Endothelial cell (in vitro differentiated cells): ENCODE results near the gene IRF2BP1. TPM values are rescaled to one million over a fixed set of nuclear protein-coding genes. Genes with fewer than 3 reads are reported as not detected.

Source experiments
- DNase-seq: peaks from one replicate; pipeline ENCODE4 v3.0.0; 2021; ENCODE audit warnings: low spot score
- H3K27ac Mint-ChIP-seq: one replicate; pipeline ENCODE4 v1.8.0; 2021; ENCODE audit warnings: mixed read lengths, inconsistent platforms; ENCODE audit not compliant: unreplicated experiment
- H3K27me3 Mint-ChIP-seq: one replicate; pipeline ENCODE4 v1.8.0; 2021; ENCODE audit warnings: mild to moderate bottlenecking, moderate library complexity, mixed read lengths, inconsistent platforms; ENCODE audit not compliant: unreplicated experiment
- H3K36me3 Mint-ChIP-seq: one replicate; pipeline ENCODE4 v1.8.0; 2021; ENCODE audit warnings: mild to moderate bottlenecking, low read depth, mixed read lengths, inconsistent platforms; ENCODE audit not compliant: unreplicated experiment
- H3K4me1 Mint-ChIP-seq: one replicate; pipeline ENCODE4 v1.8.0; 2021; ENCODE audit warnings: mild to moderate bottlenecking, mixed read lengths, inconsistent platforms; ENCODE audit not compliant: unreplicated experiment
- H3K4me3 Mint-ChIP-seq: one replicate; pipeline ENCODE4 v1.8.0; 2021; ENCODE audit warnings: mild to moderate bottlenecking, mixed read lengths, inconsistent platforms; ENCODE audit not compliant: unreplicated experiment
- H3K9me3 Mint-ChIP-seq: one replicate; pipeline ENCODE4 v1.8.0; 2021; ENCODE audit warnings: mixed read lengths, inconsistent platforms; ENCODE audit not compliant: unreplicated experiment
- CTCF ChIP-seq: fragments of 200-600 bp; sonication (generic); IDR thresholded peaks from one replicate; pipeline ENCODE4 v1.5.0; 2021; ENCODE audit warnings: antibody characterized with exemption; ENCODE audit not compliant: unreplicated experiment
- long read RNA-seq: library from polyadenylated mRNA; unstranded; transcript quantifications from one replicate; pipeline ENCODE4 v2.0.0, GENCODE V29; 2020; ENCODE audit not compliant: unreplicated experiment
- total RNA-seq: library from RNA; stranded (reverse); fragmentation: NEBNext Ultra II Directional; extraction: Animal tissue kit (Norgen Biotek cat#: 25700); gene quantifications from one replicate; pipeline ENCODE4 v1.2.1, GENCODE V29; 2021; ENCODE audit not compliant: unreplicated experiment

Gene IRF2BP1
- 17.6 TPM for total RNA-seq
- long read RNA-seq, partial matches to known transcripts, result 0 of 2 reads
- long read RNA-seq, other reads (novel, unspliced or antisense), result 0 of 2 reads

GRCh38 chr19:45885556-45886426, at the start of gene IRF2BP1:
IRF2BP1 (minus strand) TSS chr19:45886141; CDS start chr19:45885774, 367 bp downstream.
- Mint-ChIP-seq H3K36me3 (no peaks in the 10 kb centered on the region), H3K27ac (peak within 1 kb of the TSS; percentile 94), H3K27me3 (peaks cover 20% of the 10 kb centered on the region), H3K9me3 (no peaks in the 10 kb centered on the region), H3K4me1 (peaks cover 15% of the 10 kb centered on the region), H3K4me3 (peak within 1 kb of the TSS; percentile 95)
- DNase-seq, result peak; percentile 83
- no peak for TF ChIP-seq CTCF

DNA sequence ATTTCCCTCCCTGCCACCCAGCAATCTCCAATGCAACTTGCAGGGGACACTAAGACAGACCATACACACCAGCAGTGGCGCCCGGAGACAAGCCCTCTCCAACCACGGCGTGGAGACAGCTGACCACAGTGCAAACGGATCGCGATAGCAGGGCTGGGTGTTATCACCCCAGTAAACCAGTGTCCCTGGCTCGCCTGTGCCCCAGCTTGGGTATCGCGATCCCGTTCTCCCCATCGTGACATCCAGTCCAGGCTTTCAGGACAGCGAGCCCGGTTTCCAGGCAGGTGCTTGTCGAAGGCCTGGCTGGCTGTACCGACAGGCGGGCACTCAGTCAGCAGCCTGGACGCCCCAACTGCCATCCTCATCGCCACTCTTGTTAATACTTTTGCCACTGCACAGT, 49.3 kb upstream of the IRF2BP1 start:
- peaks cover 13% of the 10 kb centered on the region for H3K27me3 Mint-ChIP-seq
- no peaks in the 10 kb centered on the region for H3K9me3 Mint-ChIP-seq
- peak overlapping the region; percentile 74 for H3K27ac Mint-ChIP-seq
- peaks cover 42% of the 10 kb centered on the region for H3K36me3 Mint-ChIP-seq
- H3K4me3 Mint-ChIP-seq, result peak overlapping the region; percentile 51
- TF ChIP-seq CTCF, result no peak
- H3K4me1 Mint-ChIP-seq, result peaks cover 37% of the 10 kb centered on the region
- DNase-seq, result no peak

DNA sequence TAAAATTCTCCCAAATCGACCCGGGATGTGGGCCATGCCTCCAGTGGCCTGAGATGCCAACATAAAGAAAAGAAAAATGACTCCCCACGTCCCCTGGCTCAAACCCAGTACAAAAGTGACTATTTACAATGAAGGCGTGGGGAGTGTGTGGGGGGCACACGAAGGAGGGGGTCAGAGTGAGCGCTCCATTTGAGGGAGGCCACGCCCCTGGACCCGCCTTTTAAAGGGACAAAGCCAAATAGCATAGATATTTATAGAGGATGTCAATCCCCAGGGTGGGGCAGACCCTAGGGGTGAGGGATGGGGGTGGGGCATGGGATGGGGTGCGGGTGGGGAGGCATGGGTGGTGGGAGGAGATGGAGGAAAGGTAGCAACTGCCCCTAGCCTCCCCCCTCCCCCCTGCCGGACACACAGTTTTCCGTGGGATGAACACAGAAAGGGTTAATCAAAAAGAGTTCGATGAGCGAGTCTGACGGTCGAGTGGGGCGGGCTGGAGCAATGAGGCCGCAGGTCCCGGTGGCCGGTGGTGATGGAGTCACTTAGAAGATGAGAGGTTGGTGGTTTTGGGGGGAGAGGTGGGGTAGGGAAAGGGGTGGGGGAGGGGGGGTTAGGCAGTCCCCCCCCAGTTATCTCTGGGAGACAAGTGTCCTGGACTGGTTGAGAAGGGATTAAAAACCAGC, 48.8 kb upstream of the IRF2BP1 start:
- H3K27ac Mint-ChIP-seq, result no peak overlapping the region
- H3K4me3 Mint-ChIP-seq, result no peak overlapping the region
- DNase-seq, result no peak
- no peaks in the 10 kb centered on the region for H3K9me3 Mint-ChIP-seq
- TF ChIP-seq CTCF, result no peak
- H3K27me3 Mint-ChIP-seq, result peaks cover 16% of the 10 kb centered on the region
- H3K36me3 Mint-ChIP-seq, result peaks cover 41% of the 10 kb centered on the region
- H3K4me1 Mint-ChIP-seq, result peaks cover 37% of the 10 kb centered on the region

GRCh38 chr19:45933759-45934158, 47.8 kb upstream of the IRF2BP1 start:
- Mint-ChIP-seq H3K27me3 (peaks cover 13% of the 10 kb centered on the region), H3K27ac (no peak overlapping the region), H3K4me1 (peaks cover 32% of the 10 kb centered on the region), H3K4me3 (no peak overlapping the region), H3K9me3 (no peaks in the 10 kb centered on the region), H3K36me3 (peaks cover 32% of the 10 kb centered on the region)
- TF ChIP-seq CTCF, result no peak
- DNase-seq, result no peak
